SK-N-DZ (cell line): ENCODE data around the gene LMAN1L.
"Not testable (repeated sequence)": the region's sequence is repeated elsewhere in the genome, so short reads cannot be mapped to it uniquely, and the experiment has no call there.

Source experiments
- DNase-seq: peaks from one replicate; pipeline ENCODE4 v3.0.0-alpha.2; 2015; ENCODE audit warnings: low spot score

The LMAN1L gene

GRCh38 chr15:74782259-74783071, 30.2 kb upstream of the LMAN1L start:
- DNase-seq, result no peak

GRCh38 chr15:74783072-74783807, 29.4 kb upstream of the LMAN1L start:
- DNase-seq, result no peak

- DNase-seq, result no peak
Measured at GRCh38 chr15:74783808-74784175, 28.8 kb upstream of the LMAN1L start.

GRCh38 chr15:74784426-74785193, 28.0 kb upstream of the LMAN1L start:
- DNase-seq, result no peak

GRCh38 chr15:74785194-74786032, 27.2 kb upstream of the LMAN1L start:
- no peak for DNase-seq

GRCh38 chr15:74786081-74786480, 26.6 kb upstream of the LMAN1L start:
- not testable (repeated sequence) for DNase-seq

- no peak for DNase-seq
Measured at GRCh38 chr15:74786551-74787165, 26.0 kb upstream of the LMAN1L start.

- DNase-seq, result no peak
Measured at GRCh38 chr15:74787251-74788041, 25.2 kb upstream of the LMAN1L start.

- DNase-seq, result no peak
Measured at GRCh38 chr15:74788042-74788682, 24.5 kb upstream of the LMAN1L start.

GRCh38 chr15:74788683-74789151, 23.9 kb upstream of the LMAN1L start:
- no peak for DNase-seq

- DNase-seq, result no peak
Measured at GRCh38 chr15:74789171-74789631, 23.4 kb upstream of the LMAN1L start.

- DNase-seq, result no peak
Measured at GRCh38 chr15:74789741-74790079, 22.9 kb upstream of the LMAN1L start.

GRCh38 chr15:74790080-74790916, 22.3 kb upstream of the LMAN1L start:
- no peak for DNase-seq

GRCh38 chr15:74791007-74791406, 21.6 kb upstream of the LMAN1L start:
- DNase-seq, result no peak

GRCh38 chr15:74791667-74792066, 21.0 kb upstream of the LMAN1L start:
- no peak for DNase-seq

GRCh38 chr15:74792227-74793016, 20.2 kb upstream of the LMAN1L start:
- DNase-seq, result no peak

- DNase-seq, result no peak
Measured at GRCh38 chr15:74793135-74794028, 19.3 kb upstream of the LMAN1L start.
